Measurements from ENCODE around the gene XAB2.

The XAB2 gene

DNA sequence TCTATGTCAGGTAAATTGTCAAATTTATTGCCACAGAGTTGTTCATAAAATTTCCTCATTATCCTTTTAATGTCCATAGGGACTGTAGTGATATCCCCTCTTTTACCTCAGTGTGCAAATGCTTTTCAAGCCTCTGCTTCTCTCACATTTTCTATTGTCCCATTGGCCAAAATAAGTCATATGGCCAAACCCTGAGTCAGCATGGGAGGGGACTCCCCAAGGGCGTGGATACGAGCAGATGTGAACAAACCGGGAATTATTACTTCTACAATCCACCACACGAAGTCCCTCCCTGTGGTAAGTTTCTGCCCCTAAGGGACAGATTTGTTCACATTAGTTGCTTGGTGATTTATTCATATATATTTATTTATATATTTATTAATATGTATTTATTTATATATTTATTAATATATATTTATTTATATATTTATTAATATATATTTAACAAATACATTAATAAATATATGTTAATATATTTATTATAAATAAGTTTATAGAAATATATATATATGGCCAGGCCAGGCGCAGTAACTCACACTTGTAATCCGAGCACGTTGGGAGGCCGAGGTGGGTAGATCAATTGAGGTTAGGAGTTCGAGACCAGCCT lies 53.8 kb downstream of the XAB2 start:
- DNase-seq: no peak

DNA sequence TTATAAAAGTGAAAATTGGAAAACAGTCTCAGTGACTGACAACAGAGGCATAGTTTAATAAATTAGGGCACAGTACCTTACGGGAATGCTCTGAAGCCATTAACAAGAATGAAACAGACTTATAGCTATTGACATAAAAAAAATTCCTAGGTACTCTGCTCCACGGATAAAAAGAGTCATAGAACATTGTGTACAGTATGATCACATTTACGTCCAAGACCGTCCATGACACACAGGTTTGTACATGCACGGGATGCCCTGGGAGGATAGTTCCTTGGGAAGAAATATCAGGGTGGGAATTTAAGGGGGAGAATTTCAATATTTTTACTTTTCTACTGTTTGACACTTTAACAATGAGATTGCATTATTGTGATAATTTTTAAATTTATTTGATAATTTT lies 58.6 kb downstream of the XAB2 start:
- DNase-seq: no peak
